ENCODE results near the gene GALM. TPM values are rescaled to one million over a fixed set of nuclear protein-coding genes. Genes with fewer than 3 reads are reported as not detected.

Gene GALM
- total and polyA plus RNA-seq, 7 experiments from 2014 or later = 4.3 to 52.5 (median 14.4) TPM

DNA sequence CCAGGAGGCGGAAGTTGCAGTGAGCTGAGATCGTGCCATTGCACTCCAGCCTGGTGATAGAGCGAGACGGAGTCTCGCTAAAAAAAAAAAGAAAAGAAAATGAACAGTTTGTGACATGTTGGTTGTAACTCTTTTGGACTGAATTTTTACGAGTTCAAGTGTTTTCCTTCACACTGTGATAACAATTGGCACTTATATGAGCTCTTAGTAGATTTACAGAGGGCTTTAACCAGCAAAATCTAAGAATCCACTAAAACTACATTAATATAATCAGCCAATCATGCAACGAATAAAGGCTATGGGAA, 110.0 kb downstream of the GALM start:
- Histone ChIP-seq H3K36me3 (ENCODE audit: control insufficient read depth in 2 of 3, insufficient read depth in 3 of 3, low read length in 3 of 3) (peaks cover 0 to 1% (median 0%) of the 10 kb centered on the region in 3 experiments), H3K4me3 (ENCODE audit: low read length) (no peak overlapping the region), H3K27me3 (ENCODE audit: control insufficient read depth in 2 of 2, insufficient read depth in 2 of 2, low read length in 2 of 2) (no peaks in the 10 kb centered on the region), H3K27ac (ENCODE audit: low read depth, low read length) (no peak overlapping the region), H3K4me1 (ENCODE audit: control insufficient read depth in 2 of 2, insufficient read depth in 2 of 2, low read length in 2 of 2) (peaks cover 0 to 5% of the 10 kb centered on the region in 2 donors), H3K9me3 (ENCODE audit: control insufficient read depth in 2 of 3, low read length in 3 of 3) (no peaks in the 10 kb centered on the region)
- peaks cover 5 to 17% (median 12%) of the 10 kb centered on the region in 7 donors for H3K4me1 Mint-ChIP-seq
- peaks cover 5 to 21% (median 17%) of the 10 kb centered on the region in 5 donors for H3K27me3 Mint-ChIP-seq
- POLR2A ChIA-PET = interaction anchor here (0.6 to 5.1 kb wide), 2 partner anchors 20 to 25 kb away, joined by 3 to 64 read pairs; partner anchors contain the start of gene SRSF7
- H3K36me3 Mint-ChIP-seq = peaks cover 0 to 4% (median 0%) of the 10 kb centered on the region in 5 donors
- ATAC-seq = no peak
- CTCF ChIA-PET = interaction anchor here (0.7 kb wide), 1 partner anchor 452 kb away, joined by 3 read pairs; no protein-coding TSS in a partner anchor
- intact Hi-C loops (cut with micrococcal nuclease) = loop anchor here in 1 of 2 donors (5.0 kb wide), 1 partner anchor 34 kb away; no protein-coding TSS in a partner anchor
- H3K4me3 Mint-ChIP-seq = peak overlapping the region in 4 of 10 donors; percentile 19 to 63 (median 36)
- no peak for DNase-seq
- H3K9me3 Mint-ChIP-seq = no peaks in the 10 kb centered on the region
- no peak overlapping the region for H3K27ac Mint-ChIP-seq

GRCh38 chr2:38776531-38776930, 110.6 kb downstream of the GALM start:
- H3K4me3 Mint-ChIP-seq = peak overlapping the region; percentile 19 to 68 (median 41)
- H3K36me3 Mint-ChIP-seq = peaks cover 2 to 7% (median 3%) of the 10 kb centered on the region in 5 donors

DNA sequence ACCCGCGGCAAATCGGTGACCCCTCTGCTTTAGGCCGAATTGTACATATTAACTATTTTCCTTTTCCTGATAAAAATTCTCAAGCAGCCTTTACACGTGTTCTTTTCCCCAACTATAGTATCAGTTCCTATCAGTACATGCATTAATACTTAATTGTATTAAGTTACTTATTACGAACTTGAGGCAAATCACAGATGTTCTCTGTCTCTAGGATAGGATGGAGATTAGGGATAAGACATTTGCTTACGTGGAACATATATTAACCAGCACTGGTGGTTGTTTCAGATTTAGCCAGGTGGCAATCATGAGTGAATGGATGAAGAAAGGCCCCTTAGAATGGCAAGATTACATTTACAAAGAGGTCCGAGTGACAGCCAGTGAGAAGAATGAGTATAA, 112.8 kb downstream of the GALM start:
- POLR2A ChIA-PET = interaction anchor here (5.1 kb wide), 1 partner anchor 28 kb away, joined by 64 read pairs; the partner anchor contains the start of gene SRSF7
- ATAC-seq = no peak
- peak overlapping the region; percentile 94 to 100 (median 98) for H3K4me3 Mint-ChIP-seq
- CTCF ChIA-PET = no interaction called here
- H3K36me3 Mint-ChIP-seq = peaks cover 5 to 12% (median 9%) of the 10 kb centered on the region in 5 donors
- H3K27me3 Mint-ChIP-seq = peaks cover 5 to 21% (median 17%) of the 10 kb centered on the region in 5 donors
- Histone ChIP-seq H3K4me3 (ENCODE audit: low read length) (peak overlapping the region; percentile 85), H3K36me3 (ENCODE audit: control insufficient read depth in 2 of 3, insufficient read depth in 3 of 3, low read length in 3 of 3) (peaks cover 0 to 14% (median 7%) of the 10 kb centered on the region in 3 experiments), H3K4me1 (ENCODE audit: control insufficient read depth in 2 of 2, insufficient read depth in 2 of 2, low read length in 2 of 2) (peaks cover 0 to 5% of the 10 kb centered on the region in 2 donors), H3K27me3 (ENCODE audit: control insufficient read depth in 2 of 2, insufficient read depth in 2 of 2, low read length in 2 of 2) (no peaks in the 10 kb centered on the region), H3K9me3 (ENCODE audit: control insufficient read depth in 2 of 3, low read length in 3 of 3) (no peaks in the 10 kb centered on the region), H3K27ac (ENCODE audit: low read depth, low read length) (peak overlapping the region; percentile 81)
- DNase-seq = no peak
- H3K27ac Mint-ChIP-seq = peak overlapping the region; percentile 92 to 99 (median 97)
- intact Hi-C loops (cut with micrococcal nuclease) = loop anchor here (1.0 to 5.0 kb wide), 11 partner anchors 16 to 1812 kb away; partner anchors contain the start of genes ATL2 (in 2 of the 2), SRSF7 (in 2 of the 2), DHX57 (in 1 of the 2) and MORN2 (in 1 of the 2)
- peaks cover 8 to 23% (median 17%) of the 10 kb centered on the region in 7 donors for H3K4me1 Mint-ChIP-seq
- no peaks in the 10 kb centered on the region for H3K9me3 Mint-ChIP-seq

More at GRCh38 chr2:38776531-38776930, 110.6 kb downstream of the GALM start:
- POLR2A ChIA-PET = interaction anchor here (1.6 to 5.1 kb wide), 2 partner anchors 25 to 28 kb away, joined by 3 to 64 read pairs; partner anchors contain the start of gene SRSF7
- no peak for ATAC-seq
- Histone ChIP-seq H3K27ac (ENCODE audit: low read depth, low read length) (no peak overlapping the region), H3K4me3 (ENCODE audit: low read length) (no peak overlapping the region), H3K27me3 (ENCODE audit: control insufficient read depth in 2 of 2, insufficient read depth in 2 of 2, low read length in 2 of 2) (no peaks in the 10 kb centered on the region), H3K36me3 (ENCODE audit: control insufficient read depth in 2 of 3, insufficient read depth in 3 of 3, low read length in 3 of 3) (peaks cover 0 to 8% (median 3%) of the 10 kb centered on the region in 3 experiments), H3K4me1 (ENCODE audit: control insufficient read depth in 2 of 2, insufficient read depth in 2 of 2, low read length in 2 of 2) (peaks cover 0 to 5% of the 10 kb centered on the region in 2 donors), H3K9me3 (ENCODE audit: control insufficient read depth in 2 of 3, low read length in 3 of 3) (no peaks in the 10 kb centered on the region)
- DNase-seq = no peak
- CTCF ChIA-PET = no interaction called here
- Mint-ChIP-seq H3K27ac (no peak overlapping the region), H3K9me3 (no peaks in the 10 kb centered on the region), H3K27me3 (peaks cover 5 to 21% (median 17%) of the 10 kb centered on the region in 5 donors), H3K4me1 (peaks cover 8 to 18% (median 17%) of the 10 kb centered on the region in 7 donors)
- intact Hi-C loops (cut with micrococcal nuclease) = loop anchor here in 1 of 2 donors (5.0 kb wide), 1 partner anchor 34 kb away; no protein-coding TSS in a partner anchor

DNA sequence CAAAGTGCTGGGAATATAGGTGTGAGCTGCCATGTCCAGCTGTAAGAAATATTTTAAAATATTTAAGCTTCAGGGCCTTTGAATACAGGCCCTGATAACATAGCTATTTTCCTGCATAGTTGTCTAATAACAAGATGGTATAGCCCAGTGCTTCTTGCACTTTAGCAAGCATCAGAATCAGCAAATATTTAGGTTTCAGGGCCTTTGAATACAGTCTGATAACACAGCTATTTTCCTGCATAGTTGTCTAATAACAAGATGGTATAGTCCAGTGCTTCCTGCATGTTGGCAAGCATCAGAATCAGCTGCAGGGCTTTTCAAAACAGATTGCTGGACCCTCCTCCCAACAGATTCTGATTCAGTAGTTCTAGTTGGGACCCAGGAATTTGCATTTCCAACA, 117.7 kb downstream of the GALM start:
- CTCF ChIA-PET = interaction anchor here (0.9 to 1.2 kb wide), 2 partner anchors 16 to 22 kb away, joined by 3 read pairs; no protein-coding TSS in a partner anchor
- H3K36me3 ChIP-seq (ENCODE audit: control insufficient read depth in 2 of 3, insufficient read depth in 3 of 3, low read length in 3 of 3) = peaks cover 0 to 14% (median 7%) of the 10 kb centered on the region in 3 experiments

More for the DNA sequence above, 117.7 kb downstream of the GALM start:
- Mint-ChIP-seq H3K4me1 (peaks cover 3 to 16% (median 10%) of the 10 kb centered on the region in 7 donors), H3K27ac (peak overlapping the region in 2 of 9 donors; percentile 30 to 36), H3K9me3 (no peaks in the 10 kb centered on the region), H3K4me3 (no peak overlapping the region), H3K36me3 (peaks cover 5 to 11% (median 9%) of the 10 kb centered on the region in 5 donors), H3K27me3 (no peaks in the 10 kb centered on the region)
- Histone ChIP-seq H3K4me1 (ENCODE audit: control insufficient read depth in 2 of 2, insufficient read depth in 2 of 2, low read length in 2 of 2) (peaks cover 0 to 4% of the 10 kb centered on the region in 2 donors), H3K27me3 (ENCODE audit: control insufficient read depth in 2 of 2, insufficient read depth in 2 of 2, low read length in 2 of 2) (no peaks in the 10 kb centered on the region), H3K9me3 (ENCODE audit: control insufficient read depth in 2 of 3, low read length in 3 of 3) (no peaks in the 10 kb centered on the region), H3K4me3 (ENCODE audit: low read length) (no peak overlapping the region), H3K27ac (ENCODE audit: low read depth, low read length) (no peak overlapping the region)
- DNase-seq (no peak), ATAC-seq (no peak)
- intact Hi-C loops (cut with micrococcal nuclease) = no loop called here
- POLR2A ChIA-PET = interaction anchor here (1.0 kb wide), 1 partner anchor 32 kb away, joined by 4 read pairs; the partner anchor contains the start of gene SRSF7

Other genes with a start within 250 kb of the GALM start
- gene HNRNPLL, start 63.2 kb upstream of the GALM start, total RNA-seq = 10 to 100 TPM; 10.1 to 66.8 (median 30.2) TPM
- 10 to 100 TPM; 14.1 to 16.4 TPM for gene HNRNPLL, start 63.2 kb upstream of the GALM start, polyA plus RNA-seq
- 100 to 1,000 TPM; 259 to 503 (median 310) TPM for gene SRSF7, start 85.2 kb downstream of the GALM start, total RNA-seq
- 100 to 1,000 TPM; 197 to 224 TPM for gene SRSF7, start 85.2 kb downstream of the GALM start, polyA plus RNA-seq
- gene GEMIN6, start 112.1 kb downstream of the GALM start, total RNA-seq = 10 to 100 TPM in 3 of 5 experiments, 1 to 10 TPM in 2; 4.0 to 16.6 (median 13.7) TPM
- 10 to 100 TPM; 11.2 to 11.4 TPM for gene GEMIN6, start 112.1 kb downstream of the GALM start, polyA plus RNA-seq
- gene DHX57, start 209.8 kb downstream of the GALM start, total RNA-seq = 10 to 100 TPM; 12.9 to 19.8 (median 18.9) TPM
- gene DHX57, start 209.8 kb downstream of the GALM start, polyA plus RNA-seq = 1 to 10 TPM; 8.8 TPM
- gene MORN2, start 209.9 kb downstream of the GALM start, total RNA-seq = 1 to 10 TPM; 1.5 to 2.7 (median 2.1) TPM
- 1 to 10 TPM; 6.6 to 9.5 TPM for gene MORN2, start 209.9 kb downstream of the GALM start, polyA plus RNA-seq
- gene ARHGEF33, start 223.8 kb downstream of the GALM start, total RNA-seq = under 1 TPM in 3 of 5 experiments, not detected in 2; 0.11 to 0.84 (median 0.69) TPM
- not detected for gene ARHGEF33, start 223.8 kb downstream of the GALM start, polyA plus RNA-seq

All from naive thymus-derived CD4-positive, alpha-beta T cell (primary cell).